AG04449 (cell line): ENCODE results near the gene BATF2.
"Not testable (repeated sequence)": the region's sequence is repeated elsewhere in the genome, so short reads cannot be mapped to it uniquely, and the experiment has no call there.

Experiments used
- CTCF ChIA-PET: fragments of 350-600 bp; formaldehyde crosslinking; extraction: SDS; loops from one replicate; lab custom pipeline; 2021; ENCODE audit warnings: antibody characterized with exemption; lab: Yijun Ruan, JAX
- POLR2A ChIA-PET: fragments of 400-600, 350-600 bp; formaldehyde crosslinking; extraction: SDS; loops from one replicate; lab custom pipeline; 2020; ENCODE audit warnings: antibody characterized with exemption, inconsistent platforms; lab: Yijun Ruan, JAX
- DNase-seq: peaks from one replicate; pipeline ENCODE4 v3.0.0-alpha.2; 2010; ENCODE audit warnings: low read depth, low spot score
- H3K4me3 ChIP-seq: 2 replicates; pipeline ENCODE4 v1.5.1; 2011; ENCODE audit warnings: low read depth, mild to moderate bottlenecking, control low read depth, low read length
- CTCF ChIP-seq: IDR thresholded peaks from one replicate; pipeline ENCODE4 v1.5.1; 2011; ENCODE audit warnings: mild to moderate bottlenecking, moderate library complexity, low read length, control low read depth, inconsistent platforms; ENCODE audit not compliant: insufficient read depth; ENCODE audit errors: missing control alignments

BATF2 gene

DNA sequence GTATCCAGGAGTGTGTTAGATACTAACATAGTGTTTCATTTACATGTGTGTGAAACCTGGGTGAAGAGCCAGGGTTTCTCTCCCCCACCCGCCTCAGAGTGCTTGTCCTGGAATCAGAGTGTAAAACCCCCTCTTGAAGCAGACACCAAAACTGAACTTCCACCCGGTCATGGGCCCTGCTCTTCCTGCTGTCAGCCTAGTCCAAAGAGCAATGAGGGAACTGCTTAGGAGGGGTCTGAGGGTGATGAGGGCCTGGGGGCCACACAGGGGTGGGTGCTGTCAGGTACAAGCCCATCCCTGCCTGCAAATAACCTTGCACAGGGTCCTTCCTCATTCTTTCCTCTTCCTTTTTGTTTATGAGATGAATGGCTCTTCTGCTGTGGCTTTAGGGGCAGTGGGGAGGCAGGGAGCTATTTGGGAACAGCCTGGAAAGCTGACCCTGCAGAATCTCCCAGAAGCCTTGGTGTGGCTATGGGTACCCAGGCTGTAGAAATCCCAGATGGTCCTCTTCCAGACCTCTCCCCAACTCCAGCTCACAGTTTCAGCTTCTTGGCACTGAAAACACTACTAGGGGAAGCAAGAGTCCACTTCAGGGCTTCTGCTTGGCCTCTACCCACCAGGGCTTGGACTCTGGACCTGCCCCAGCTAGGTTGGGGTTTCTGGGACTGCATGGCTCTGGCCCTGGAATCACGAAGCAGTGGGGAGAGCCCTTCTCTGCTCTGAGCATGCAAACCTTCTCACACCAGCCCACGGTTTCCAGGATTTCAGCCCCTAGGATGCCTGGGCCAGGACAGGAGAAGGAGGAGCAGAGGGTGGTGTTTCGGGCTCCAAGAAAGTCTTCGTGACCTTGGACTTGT is 8.5 kb downstream of the BATF2 start:
- ChIA-PET POLR2A (no interaction called here), CTCF (interaction anchor here (0.8 to 3.3 kb wide), 3 partner anchors 8 to 26 kb away, joined by 3 to 11 read pairs (median 3); partner anchors contain the start of genes ARL2 and BATF2)
- no peak for DNase-seq
- TF ChIP-seq CTCF: no peak
- H3K4me3 ChIP-seq: no peak overlapping the region

- DNase-seq, POLR2A ChIA-PET, CTCF ChIA-PET: not testable (repeated sequence)
These were observed 13.4 kb downstream of the BATF2 start for GRCh38 chr11:64983339-64983738.

DNA sequence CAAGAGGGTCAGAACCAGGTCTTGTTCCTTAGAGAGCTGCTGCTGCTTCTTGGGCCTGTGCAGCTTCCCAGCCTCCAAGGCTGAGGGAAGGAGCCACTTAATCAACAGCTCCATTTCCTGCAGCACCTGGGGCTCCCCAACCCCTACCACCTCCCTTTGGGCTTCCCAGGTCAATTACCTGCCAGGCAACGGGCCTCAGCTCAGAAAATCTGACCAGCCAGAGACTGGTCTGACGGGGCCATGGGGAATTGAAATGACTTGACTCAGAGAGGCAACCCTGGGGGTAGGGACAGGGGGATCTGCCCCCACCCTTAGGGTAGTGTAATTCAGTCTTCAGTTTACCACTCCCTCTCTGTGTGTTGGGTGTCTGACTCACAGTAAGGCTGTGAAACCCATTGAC is 20.1 kb downstream of the BATF2 start:
- POLR2A ChIA-PET: no interaction called here
- no peak overlapping the region for H3K4me3 ChIP-seq
- DNase-seq: no peak
- CTCF ChIA-PET: interaction anchor here (1.4 kb wide), 1 partner anchor 38 kb away, joined by 3 read pairs; no protein-coding TSS in a partner anchor
- no peak for TF ChIP-seq CTCF

More at GRCh38 chr11:64983339-64983738, 13.4 kb downstream of the BATF2 start:
- not testable (repeated sequence) for H3K4me3 ChIP-seq

DNA sequence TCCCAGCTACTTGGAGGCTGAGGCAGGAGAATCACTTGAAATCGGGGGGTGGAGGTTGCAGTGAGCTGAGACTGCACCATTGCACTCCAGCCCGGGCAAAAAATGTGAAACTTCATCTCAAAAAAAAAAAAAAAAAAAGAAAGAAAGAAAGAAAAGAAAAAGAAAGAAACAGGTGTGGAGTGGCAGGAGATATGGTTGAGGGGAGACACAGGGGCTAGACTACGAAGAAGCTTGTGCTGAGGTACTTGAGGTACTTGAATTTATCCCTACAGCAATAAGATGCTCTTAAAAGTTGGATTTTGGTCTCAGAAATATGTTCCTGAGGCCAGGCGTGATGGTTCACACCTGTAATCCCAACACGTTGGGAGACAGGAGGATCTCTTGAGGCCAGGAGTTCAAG is 22.6 kb downstream of the BATF2 start:
- DNase-seq: no peak
- CTCF ChIA-PET: interaction anchor here (0.9 kb wide), 1 partner anchor 13 kb away, joined by 3 read pairs; no protein-coding TSS in a partner anchor
- no peak for TF ChIP-seq CTCF
- POLR2A ChIA-PET: no interaction called here
- H3K4me3 ChIP-seq: no peak overlapping the region

- H3K4me3 ChIP-seq: peak within 1 kb of the TSS; percentile 46
- DNase-seq: no peak
- CTCF ChIA-PET: no interaction called here
- no peak for TF ChIP-seq CTCF
- POLR2A ChIA-PET: no interaction called here
These were observed 25.1 kb downstream of the BATF2 start, which contains the start of gene MAJIN for GRCh38 chr11:64971421-64972233. MAJIN (minus strand) TSS chr11:64972108; CDS start chr11:64959405, 12,703 bp downstream.

DNA sequence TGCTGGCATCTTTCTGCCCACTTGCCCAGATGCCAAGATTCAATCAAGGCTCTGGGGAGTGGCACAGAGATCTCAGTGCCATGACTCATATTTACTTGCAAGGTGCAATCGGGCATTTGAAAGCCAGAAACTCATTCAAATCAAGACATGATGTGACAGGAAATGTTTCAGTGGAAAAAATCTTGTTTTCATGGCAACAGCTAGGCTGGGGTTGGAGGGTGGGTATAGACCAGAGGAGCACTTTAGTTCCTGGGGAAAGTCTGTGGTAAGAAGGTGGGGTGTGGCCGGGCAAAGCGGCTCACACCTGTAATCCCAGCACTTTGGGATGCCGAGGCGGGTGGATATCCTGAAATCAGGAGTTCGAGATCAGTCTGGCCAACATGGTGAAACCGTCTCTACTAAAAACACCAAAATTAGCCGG is 26.0 kb downstream of the BATF2 start:
- ChIA-PET POLR2A (no interaction called here), CTCF (no interaction called here)
- TF ChIP-seq CTCF: no peak
- no peak for DNase-seq
- H3K4me3 ChIP-seq: no peak overlapping the region
